ENCODE measurements around the gene AADAT. TPM values are rescaled to one million over a fixed set of nuclear protein-coding genes. Genes with fewer than 3 reads are reported as not detected.

The AADAT gene
- total and polyA plus RNA-seq, 9 of the 15 experiments (the other 6 are each of a cell fraction or from before 2014, with no cell fraction given): 0.06 to 0.07 TPM; not detected in 7

DNA sequence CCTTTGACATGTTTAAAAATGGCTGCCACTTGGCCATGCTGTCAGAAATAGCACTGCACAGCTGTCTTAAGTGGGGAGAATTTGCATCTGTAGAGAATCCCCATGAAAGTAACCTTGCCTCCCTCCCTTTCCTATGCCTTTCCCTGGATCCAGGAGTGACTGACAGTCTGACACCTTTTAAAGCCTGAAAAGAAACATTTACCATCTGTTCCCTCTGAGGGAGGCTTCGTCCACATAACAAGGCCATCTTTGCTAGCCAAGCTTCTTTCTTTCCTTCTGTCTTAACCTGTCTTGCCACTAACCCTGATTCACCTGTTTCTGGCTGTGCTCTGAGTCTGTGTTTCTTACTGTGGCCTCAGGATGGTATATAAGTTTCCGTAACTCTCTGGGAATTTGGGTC lies 21.3 kb upstream of the AADAT start (continued):
- TF ChIP-seq ZKSCAN8 (CRISPR knock-in tag; IDR thresholded peaks at IDR 0.05) (no peak), SMAD4 (CRISPR knock-in tag; conservative IDR thresholded peaks at IDR 0.05) (no peak), RNF219 (CRISPR knock-in tag; IDR thresholded peaks at IDR 0.05) (no peak), CHD4 (IDR thresholded peaks at IDR 0.05; ENCODE audit: insufficient read depth, insufficient replicate concordance, low read depth, low read length, poor library complexity, severe bottlenecking) (no peak), ZFP1 (CRISPR knock-in tag; IDR thresholded peaks at IDR 0.05) (no peak), SIX5 (IDR thresholded peaks at IDR 0.05; ENCODE audit: borderline replicate concordance in 1 of 2, insufficient read depth in 1 of 2, low read depth in 1 of 2, low read length in 2 of 2) (no peak), KDM4B (IDR thresholded peaks at IDR 0.05; ENCODE audit: borderline replicate concordance in 2 of 2, low read depth in 1 of 2) (no peak)
- TF ChIP-seq, protein P1, sequence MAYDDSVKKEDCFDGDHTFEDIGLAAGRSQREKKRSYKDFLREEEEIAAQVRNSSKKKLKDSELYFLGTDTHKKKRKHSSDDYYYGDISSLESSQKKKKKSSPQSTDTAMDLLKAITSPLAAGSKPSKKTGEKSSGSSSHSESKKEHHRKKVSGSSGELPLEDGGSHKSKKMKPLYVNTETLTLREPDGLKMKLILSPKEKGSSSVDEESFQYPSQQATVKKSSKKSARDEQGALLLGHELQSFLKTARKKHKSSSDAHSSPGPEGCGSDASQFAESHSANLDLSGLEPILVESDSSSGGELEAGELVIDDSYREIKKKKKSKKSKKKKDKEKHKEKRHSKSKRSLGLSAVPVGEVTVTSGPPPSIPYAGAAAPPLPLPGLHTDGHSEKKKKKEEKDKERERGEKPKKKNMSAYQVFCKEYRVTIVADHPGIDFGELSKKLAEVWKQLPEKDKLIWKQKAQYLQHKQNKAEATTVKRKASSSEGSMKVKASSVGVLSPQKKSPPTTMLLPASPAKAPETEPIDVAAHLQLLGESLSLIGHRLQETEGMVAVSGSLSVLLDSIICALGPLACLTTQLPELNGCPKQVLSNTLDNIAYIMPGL (CRISPR knock-in tag; IDR thresholded peaks at IDR 0.05): no peak

All from K562 (cell line).